Transverse colon (tissue), 4 donors: ENCODE data around the gene GFPT1. TPM values are rescaled to one million over a fixed set of nuclear protein-coding genes. Genes with fewer than 3 reads are reported as not detected.
A peak's percentile ranks its signal among the peaks of the same experiment; 100 is the strongest.

Experiments
- DNase-seq: peaks from one replicate; pipeline ENCODE4 v3.0.0-alpha.2; 2019
- H3K27ac ChIP-seq, 4 donors: fragments of 200-600 bp; sonication (generic); 2 replicates each; pipeline ENCODE4 v1.5.1; 2016 to 2018; ENCODE audit warnings: inconsistent platforms in 4 of 4
- H3K27me3 ChIP-seq: fragments of 200-600 bp; sonication (generic); 2 replicates; pipeline ENCODE4 v1.5.1; 2017; ENCODE audit warnings: inconsistent platforms
- H3K36me3 ChIP-seq, 4 donors: fragments of 200-600 bp; sonication (generic); 2 replicates each; pipeline ENCODE4 v1.5.1; 2017 to 2019; ENCODE audit warnings: inconsistent platforms in 4 of 4
- H3K4me1 ChIP-seq, 4 donors: fragments of 200-600 bp; sonication (generic); 2 replicates each; pipeline ENCODE4 v1.5.1; 2017 to 2020; ENCODE audit warnings: inconsistent platforms in 4 of 4
- H3K4me3 ChIP-seq, 4 donors: fragments of 200-600 bp; sonication (generic); 1 replicate in 1 of 4; 2 replicates in 3 of 4; pipeline versions ENCODE4 v1.5.1 to v1.6.1; 2017 to 2019; ENCODE audit warnings: inconsistent platforms in 4 of 4
- H3K9me3 ChIP-seq, 2 donors: fragments of 200-600 bp; sonication (generic); 2 replicates each; pipeline ENCODE4 v1.5.1; 2017 to 2019; ENCODE audit warnings: inconsistent platforms in 2 of 2
- EP300 ChIP-seq: sonication (generic); formaldehyde crosslinking; IDR thresholded peaks from one replicate; pipeline ENCODE4 v1.6.1; 2017; ENCODE audit warnings: antibody characterized with exemption, low read depth
- POLR2A ChIP-seq: fragments of 450-650 bp; IDR thresholded peaks from one replicate; pipeline ENCODE4 v1.6.1; 2016; ENCODE audit warnings: antibody characterized with exemption, mild to moderate bottlenecking, moderate library complexity
- POLR2AphosphoS5 ChIP-seq, 3 donors: sonication (generic); formaldehyde crosslinking; IDR thresholded peaks; one replicate each; pipeline ENCODE4 v1.6.1; 2016; ENCODE audit warnings: antibody characterized with exemption in 3 of 3
- WGBS, 2 donors: methylation state at CpG; one replicate each; pipeline ENCODE4 v1.1.5; 2018; ENCODE audit warnings: low coverage in 1 of 2; 5-methylcytosine and 5-hydroxymethylcytosine counted together
- in situ Hi-C, 4 donors: fragments of 200-750 bp; cut with MboI; loops; one replicate each; pipeline versions ENCODE4 v1.15.0 to v1.15.1; 2017; ENCODE audit warnings: low sequenced_read_pairs in 3 of 4, low pct_ligation_motif_present in 1 of 4, low pct_unique_long_range_greater_than_20kb in 1 of 4
- intact Hi-C: fragments of 100-400 bp; cut with DNase I; formaldehyde crosslinking; loops from one replicate; pipeline ENCODE4 v1.15.1; 2023; ENCODE audit warnings: low total_unique reads
- total RNA-seq, 4 donors: library from RNA; depleted of rRNA; stranded (reverse); fragments of >200 nt; gene quantifications; one replicate each; pipeline ENCODE4 v1.1.0, GENCODE V29; 2016
- TF ChIP-seq, protein P1 (sequence below), 5 experiments: fragments of 200-600 bp in 3 of 5; fragments of 450-650 bp in 2 of 5; sonication (generic) in 3 of 5; IDR thresholded peaks; 1 replicate in 2 of 5; 2 replicates in 3 of 5; pipeline ENCODE4 v1.5.1; 2016 to 2017; ENCODE audit warnings: antibody characterized with exemption in 5 of 5, inconsistent platforms in 3 of 5, mild to moderate bottlenecking in 2 of 5, moderate library complexity in 1 of 5

GFPT1 gene
- total RNA-seq, 4 donors from 2014 or later = 28.4 to 108 (median 46.9) TPM

DNA sequence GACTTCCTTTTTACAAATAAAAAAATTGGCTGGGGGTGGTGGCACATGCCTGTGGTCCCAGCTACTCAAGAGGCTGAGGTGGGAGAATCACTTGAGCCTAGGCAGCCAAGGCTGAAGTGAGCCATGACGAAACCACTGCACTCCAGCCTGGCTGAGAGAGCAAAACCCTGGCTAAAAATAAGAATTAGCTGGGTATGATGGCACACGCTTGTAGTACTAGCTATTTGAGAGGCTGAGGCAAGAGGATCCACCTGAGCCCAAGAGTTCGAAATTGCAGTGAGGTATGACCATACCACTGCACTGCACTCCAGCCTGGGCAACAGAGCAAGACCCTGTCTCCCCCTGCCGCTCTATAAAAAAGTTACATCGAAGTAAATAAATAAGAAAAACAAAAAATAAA lies 33.7 kb downstream of the GFPT1 start:
- in situ Hi-C loops (no loop called here), intact Hi-C loops (no loop called here)
- Histone ChIP-seq H3K4me3 (no peak overlapping the region), H3K36me3 (peaks cover 0 to 85% (median 41%) of the 10 kb centered on the region in 4 donors), H3K9me3 (no peaks in the 10 kb centered on the region), H3K4me1 (no peaks in the 10 kb centered on the region), H3K27me3 (no peaks in the 10 kb centered on the region), H3K27ac (no peak overlapping the region)
- TF ChIP-seq POLR2AphosphoS5 (IDR thresholded peaks at IDR 0.05) (no peak), POLR2A (no peak), EP300 (no peak)
- TF ChIP-seq, protein P1, sequence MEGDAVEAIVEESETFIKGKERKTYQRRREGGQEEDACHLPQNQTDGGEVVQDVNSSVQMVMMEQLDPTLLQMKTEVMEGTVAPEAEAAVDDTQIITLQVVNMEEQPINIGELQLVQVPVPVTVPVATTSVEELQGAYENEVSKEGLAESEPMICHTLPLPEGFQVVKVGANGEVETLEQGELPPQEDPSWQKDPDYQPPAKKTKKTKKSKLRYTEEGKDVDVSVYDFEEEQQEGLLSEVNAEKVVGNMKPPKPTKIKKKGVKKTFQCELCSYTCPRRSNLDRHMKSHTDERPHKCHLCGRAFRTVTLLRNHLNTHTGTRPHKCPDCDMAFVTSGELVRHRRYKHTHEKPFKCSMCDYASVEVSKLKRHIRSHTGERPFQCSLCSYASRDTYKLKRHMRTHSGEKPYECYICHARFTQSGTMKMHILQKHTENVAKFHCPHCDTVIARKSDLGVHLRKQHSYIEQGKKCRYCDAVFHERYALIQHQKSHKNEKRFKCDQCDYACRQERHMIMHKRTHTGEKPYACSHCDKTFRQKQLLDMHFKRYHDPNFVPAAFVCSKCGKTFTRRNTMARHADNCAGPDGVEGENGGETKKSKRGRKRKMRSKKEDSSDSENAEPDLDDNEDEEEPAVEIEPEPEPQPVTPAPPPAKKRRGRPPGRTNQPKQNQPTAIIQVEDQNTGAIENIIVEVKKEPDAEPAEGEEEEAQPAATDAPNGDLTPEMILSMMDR (IDR thresholded peaks at IDR 0.05) = no peak
- WGBS, 2 donors = 92% methylated on average over 5 of the region's 5 CpGs; no CpG with 5 or more reads in 1 of the 2 donors
- no peak for DNase-seq

DNA sequence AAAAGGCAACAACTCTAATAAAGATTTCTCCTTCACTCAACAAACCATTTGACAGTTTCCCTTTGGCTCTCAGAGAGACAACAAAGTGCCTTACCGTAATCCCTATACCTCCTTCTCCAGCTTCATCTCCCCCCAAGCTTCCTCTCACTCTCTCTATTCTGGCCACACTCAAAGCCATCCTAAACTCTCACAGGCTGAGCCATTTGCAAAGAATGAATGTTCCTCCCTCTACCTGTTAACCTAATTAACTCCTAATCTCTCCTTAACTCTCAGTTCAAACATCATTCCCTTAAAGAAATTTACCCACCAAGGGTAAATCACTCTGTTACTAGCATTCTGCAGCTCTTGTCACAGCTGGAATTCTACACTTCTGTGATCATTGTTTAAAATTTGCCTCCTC lies 38.2 kb downstream of the GFPT1 start:
- H3K27ac ChIP-seq = no peak overlapping the region
- no peaks in the 10 kb centered on the region for H3K9me3 ChIP-seq
- intact Hi-C loops = no loop called here
- H3K36me3 ChIP-seq = peaks cover 0 to 81% (median 39%) of the 10 kb centered on the region in 4 donors
- WGBS, 2 donors = 100% methylated on average over 1 of the region's 1 CpG
- H3K4me3 ChIP-seq = no peak overlapping the region
- TF ChIP-seq POLR2A = no peak
- TF ChIP-seq EP300 = no peak
- in situ Hi-C loops = no loop called here
- H3K27me3 ChIP-seq = no peaks in the 10 kb centered on the region
- H3K4me1 ChIP-seq = peaks cover 0 to 19% (median 0%) of the 10 kb centered on the region in 4 donors
- DNase-seq = no peak

DNA sequence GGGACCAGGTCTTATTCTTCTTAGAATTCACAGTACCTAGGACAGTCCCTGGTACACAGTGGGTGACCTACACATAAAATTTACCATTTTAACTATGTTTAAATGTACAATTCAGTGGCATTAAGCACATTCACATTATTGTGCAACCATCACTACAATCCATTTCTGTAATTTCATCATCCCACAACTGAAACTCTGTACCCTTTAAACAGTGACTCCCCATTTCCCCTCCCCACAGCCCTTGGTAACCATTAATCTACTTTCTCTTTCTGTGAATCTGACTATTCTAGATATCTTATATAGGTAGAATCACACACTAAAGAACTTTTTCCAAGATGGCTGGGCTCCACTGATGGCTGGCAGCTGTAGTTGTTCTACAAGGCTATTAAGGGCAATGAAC lies 41.6 kb downstream of the GFPT1 start:
- TF ChIP-seq, protein P1 (IDR thresholded peaks at IDR 0.05) = no peak
- no peak for TF ChIP-seq EP300
- no peak for TF ChIP-seq POLR2A
- no peak for TF ChIP-seq POLR2AphosphoS5 (IDR thresholded peaks at IDR 0.05)
- intact Hi-C loops (no loop called here), in situ Hi-C loops (no loop called here)
- Histone ChIP-seq H3K9me3 (no peaks in the 10 kb centered on the region), H3K36me3 (peaks cover 0 to 95% (median 40%) of the 10 kb centered on the region in 4 donors), H3K4me3 (no peak overlapping the region), H3K27ac (peak overlapping the region in 1 of 4 donors; percentile 42), H3K27me3 (no peaks in the 10 kb centered on the region), H3K4me1 (peaks cover 0 to 19% (median 0%) of the 10 kb centered on the region in 4 donors)
- no peak for DNase-seq

DNA sequence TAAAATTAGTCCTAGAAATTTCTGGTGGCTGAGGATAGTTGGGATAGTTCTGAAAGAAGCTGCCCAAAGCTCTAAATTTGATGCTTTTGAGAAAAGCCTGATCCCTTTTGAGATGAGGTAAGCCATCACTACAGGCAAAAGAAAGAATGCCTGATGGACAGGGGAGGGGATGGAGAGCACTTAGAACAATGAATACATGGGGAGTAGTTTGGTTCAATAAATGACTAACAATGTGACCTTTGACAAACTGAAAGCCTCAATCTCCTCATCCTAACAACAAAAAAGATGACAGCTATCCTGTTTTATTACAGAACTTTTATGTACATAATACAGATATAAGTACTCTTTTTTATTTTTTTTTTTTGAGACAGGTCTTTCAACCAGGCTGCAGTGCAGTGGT lies 42.7 kb downstream of the GFPT1 start:
- no peak for DNase-seq
- Histone ChIP-seq H3K27ac (peak overlapping the region in 3 of 4 donors; percentile 35 to 42 (median 38)), H3K4me3 (no peak overlapping the region), H3K4me1 (peaks cover 0 to 19% (median 0%) of the 10 kb centered on the region in 4 donors), H3K9me3 (no peaks in the 10 kb centered on the region), H3K36me3 (peaks cover 0 to 92% (median 40%) of the 10 kb centered on the region in 4 donors), H3K27me3 (no peaks in the 10 kb centered on the region)
- no peak for TF ChIP-seq POLR2A
- TF ChIP-seq EP300 = no peak
- TF ChIP-seq, protein P1 (IDR thresholded peaks at IDR 0.05) = no peak
- intact Hi-C loops = no loop called here
- in situ Hi-C loops = no loop called here

DNA sequence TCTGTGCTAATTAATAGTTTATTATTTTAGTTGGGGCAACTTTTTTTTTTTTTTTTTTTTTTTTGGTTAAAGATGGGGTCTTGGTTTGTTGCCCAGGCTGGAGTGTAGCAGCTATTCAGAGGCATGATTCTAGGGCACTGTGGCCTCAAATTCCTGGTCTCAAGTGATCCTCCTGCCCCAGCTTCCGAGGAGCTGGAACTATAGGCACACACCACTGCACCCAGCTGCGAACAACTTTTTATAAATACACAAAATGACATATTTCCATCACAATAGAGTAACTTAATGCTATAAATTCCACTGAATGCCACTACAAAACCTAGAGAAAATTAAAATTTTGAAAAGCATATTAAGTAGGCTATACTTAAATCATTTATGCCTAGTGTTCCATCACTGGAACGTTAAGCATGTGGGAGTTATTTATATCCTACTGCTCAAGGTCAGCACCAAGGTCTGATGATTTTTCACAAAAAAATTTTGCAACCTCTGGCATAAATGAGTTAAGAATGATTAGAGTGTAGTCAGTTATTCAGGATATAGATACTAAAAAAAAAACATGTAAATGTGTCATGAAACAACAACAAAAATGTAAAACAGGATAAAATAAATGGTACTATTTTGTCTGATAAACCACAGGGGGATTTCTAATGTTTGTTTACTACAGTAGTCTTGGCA lies 46.8 kb downstream of the GFPT1 start:
- no peaks in the 10 kb centered on the region for H3K9me3 ChIP-seq
- no peak overlapping the region for H3K27ac ChIP-seq
- no peak overlapping the region for H3K4me3 ChIP-seq
- TF ChIP-seq POLR2A = no peak
- TF ChIP-seq, protein P1 (IDR thresholded peaks at IDR 0.05) = no peak
- no peak for TF ChIP-seq POLR2AphosphoS5 (IDR thresholded peaks at IDR 0.05)
- TF ChIP-seq EP300 = no peak
- peaks cover 0 to 86% (median 42%) of the 10 kb centered on the region in 4 donors for H3K36me3 ChIP-seq
- H3K4me1 ChIP-seq = peaks cover 0 to 10% (median 0%) of the 10 kb centered on the region in 4 donors
- 49 to 53% methylated on average over 3 of the region's 3 CpGs for WGBS, 2 donors
- DNase-seq = no peak
- in situ Hi-C loops = no loop called here
- no peaks in the 10 kb centered on the region for H3K27me3 ChIP-seq
- intact Hi-C loops = no loop called here
